Panc1 (cell line): ENCODE data around the gene ROPN1L. TPM values are rescaled to one million over a fixed set of nuclear protein-coding genes. Genes with fewer than 3 reads are reported as not detected.

Experiments
- ATAC-seq: fragments of 200-7000 bp; cut with Tn5 transposase; 2 replicates; pipeline ENCODE4 v1.9.1; 2020; ENCODE audit warnings: mild to moderate bottlenecking, moderate library complexity
- BruUV-seq: library from RNA; stranded (reverse); fragments of 400-500 nt; replicated peaks from 2 replicates; lab custom pipeline; 2021; lab: Mats Ljungman, UMichigan
- CTCF ChIA-PET: fragments of 300-600 bp; sonication (Branson Sonifier 250); formaldehyde crosslinking; loops from one replicate; lab custom pipeline; 2022; ENCODE audit warnings: antibody characterized with exemption; lab: Charles Lee
- POLR2A ChIA-PET: fragments of 300-600 bp; sonication (Branson Sonifier 250); formaldehyde crosslinking; loops from one replicate; lab custom pipeline; 2022; ENCODE audit warnings: antibody characterized with exemption; lab: Charles Lee
- DNase-seq: peaks from one replicate; pipeline ENCODE4 v3.0.0-alpha.2; 2010; ENCODE audit warnings: low read depth, low spot score
- H3K27ac ChIP-seq: 2 replicates; pipeline ENCODE4 v1.5.1; 2011; ENCODE audit warnings: mild to moderate bottlenecking, low read length, inconsistent platforms
- H3K27me3 ChIP-seq: fragments of 200-500 bp; sonication (Bioruptor generic); 2 replicates; pipeline ENCODE4 v1.6.0; 2014; ENCODE audit warnings: low read length, inconsistent platforms; ENCODE audit not compliant: control insufficient read depth, insufficient read depth
- H3K36me3 ChIP-seq: fragments of 200-500 bp; sonication (Bioruptor generic); 2 replicates; pipeline ENCODE4 v1.5.1; 2014; ENCODE audit warnings: inconsistent platforms, mild to moderate bottlenecking, low read length, moderate library complexity; ENCODE audit not compliant: control insufficient read depth, insufficient read depth
- H3K4me1 ChIP-seq: 2 replicates; pipeline ENCODE4 v1.5.1; 2011; ENCODE audit warnings: inconsistent platforms, mild to moderate bottlenecking, low read length, moderate library complexity; ENCODE audit not compliant: control insufficient read depth, insufficient read depth
- H3K4me3 ChIP-seq, 2 experiments: 2 replicates each; pipeline ENCODE4 v1.5.1; 2011 to 2012; ENCODE audit warnings: low read depth in 2 of 2, low read length in 2 of 2, mild to moderate bottlenecking in 2 of 2, inconsistent platforms in 1 of 2, moderate library complexity in 1 of 2
- H3K9me3 ChIP-seq: fragments of 200-500 bp; sonication (Bioruptor generic); 2 replicates; pipeline ENCODE4 v1.5.1; 2014; ENCODE audit warnings: low read depth, mild to moderate bottlenecking, inconsistent platforms, low read length, moderate library complexity; ENCODE audit not compliant: control insufficient read depth, insufficient read depth
- POLR2AphosphoS5 ChIP-seq: IDR thresholded peaks from 2 replicates; pipeline ENCODE4 v1.6.1; 2012; ENCODE audit warnings: mild to moderate bottlenecking, low read depth, low read length, moderate library complexity
- REST ChIP-seq, 2 experiments: IDR thresholded peaks; 2 replicates each; pipeline ENCODE4 v1.6.1; 2011 to 2012; ENCODE audit warnings: low read depth in 2 of 2, control low read depth in 1 of 2, low read length in 1 of 2, mild to moderate bottlenecking in 1 of 2, moderate library complexity in 1 of 2; ENCODE audit not compliant: insufficient read depth in 1 of 2
- SIN3A ChIP-seq: IDR thresholded peaks from 2 replicates; pipeline ENCODE4 v1.6.1; 2012; ENCODE audit warnings: low read depth, mild to moderate bottlenecking, low read length, moderate library complexity, borderline replicate concordance; ENCODE audit not compliant: insufficient read depth
- TCF7L2 ChIP-seq: IDR thresholded peaks from 2 replicates; pipeline ENCODE4 v1.6.1; 2011; ENCODE audit warnings: mild to moderate bottlenecking, low read depth, low read length, inconsistent platforms
- in situ Hi-C: cut with HindIII; loops from 2 replicates; pipeline ENCODE4 v1.10.0; 2016; ENCODE audit warnings: low sequenced_read_pairs, low pct_unique_long_range_greater_than_20kb
- intact Hi-C: fragments of 100-400 bp; cut with micrococcal nuclease; formaldehyde crosslinking; loops from one replicate; pipeline ENCODE4 v1.10.0; 2022; ENCODE audit not compliant: unreplicated experiment
- total RNA-seq: library from RNA; stranded (reverse); gene quantifications from one replicate; pipeline ENCODE4 v1.2.1, GENCODE V29; 2021; ENCODE audit not compliant: unreplicated experiment
- TF ChIP-seq, protein P1 (sequence below): fragments of 450-650 bp; IDR thresholded peaks from 2 replicates; pipeline ENCODE4 v1.5.1; 2017; ENCODE audit warnings: mild to moderate bottlenecking

The ROPN1L gene
- total RNA-seq, 1 experiment from 2014 or later: 3.0 TPM

DNA sequence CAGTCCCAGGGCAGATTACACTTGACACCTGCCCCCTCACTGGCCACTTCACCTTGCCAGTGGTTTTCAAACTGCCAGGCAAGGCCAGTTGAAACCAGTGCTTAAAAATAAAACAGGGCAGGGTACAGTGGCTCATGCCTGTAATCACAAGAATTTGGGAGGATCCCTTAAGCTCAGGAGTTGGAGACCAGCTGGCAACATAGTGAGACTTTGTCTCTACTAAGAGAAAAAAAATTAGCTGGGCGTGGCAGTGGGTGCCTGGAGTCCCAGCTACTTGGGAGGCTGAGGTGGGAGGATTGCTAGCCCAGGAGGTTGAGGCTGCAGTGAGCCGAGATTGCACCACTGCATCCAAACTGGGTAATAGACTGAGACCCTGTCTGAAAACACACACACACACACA is 58.1 kb downstream of the ROPN1L start:
- H3K27ac ChIP-seq: no peak overlapping the region
- no peak for DNase-seq

GRCh38 chr5:10500669-10501068 is 59.0 kb downstream of the ROPN1L start:
- no peaks in the 10 kb centered on the region for H3K27me3 ChIP-seq
- no peak overlapping the region for H3K4me3 ChIP-seq
- no peak for TF ChIP-seq REST (IDR thresholded peaks at IDR 0.05; ENCODE audit: insufficient read depth in 1 of 2, low read depth in 2 of 2, low read length in 1 of 2)
- ChIA-PET CTCF (no interaction called here), POLR2A (no interaction called here)
- peaks cover 11% of the 10 kb centered on the region; the same call in 1 of the 2 replicates for H3K4me1 ChIP-seq
- BruUV-seq: no TSS peak
- intact Hi-C loops: no loop called here
- no peak for ATAC-seq
- in situ Hi-C loops: no loop called here
- no peak for DNase-seq
- no peaks in the 10 kb centered on the region for H3K36me3 ChIP-seq
- H3K27ac ChIP-seq: no peak overlapping the region
- H3K9me3 ChIP-seq: no peaks in the 10 kb centered on the region

More for the DNA sequence above, 58.1 kb downstream of the ROPN1L start:
- peaks cover 11% of the 10 kb centered on the region; the same call in 1 of the 2 replicates for H3K4me1 ChIP-seq
- ATAC-seq: no peak
- POLR2A ChIA-PET: interaction anchor here (0.7 kb wide), 1 partner anchor 22 kb away, joined by 12 read pairs; no protein-coding TSS in a partner anchor
- in situ Hi-C loops: no loop called here
- CTCF ChIA-PET: no interaction called here
- no peaks in the 10 kb centered on the region for H3K9me3 ChIP-seq
- H3K4me3 ChIP-seq: no peak overlapping the region
- TF ChIP-seq SIN3A (no peak), TCF7L2 (no peak), POLR2AphosphoS5 (no peak), REST (IDR thresholded peaks at IDR 0.05; ENCODE audit: insufficient read depth in 1 of 2, low read depth in 2 of 2, low read length in 1 of 2) (no peak)
- TF ChIP-seq, protein P1, sequence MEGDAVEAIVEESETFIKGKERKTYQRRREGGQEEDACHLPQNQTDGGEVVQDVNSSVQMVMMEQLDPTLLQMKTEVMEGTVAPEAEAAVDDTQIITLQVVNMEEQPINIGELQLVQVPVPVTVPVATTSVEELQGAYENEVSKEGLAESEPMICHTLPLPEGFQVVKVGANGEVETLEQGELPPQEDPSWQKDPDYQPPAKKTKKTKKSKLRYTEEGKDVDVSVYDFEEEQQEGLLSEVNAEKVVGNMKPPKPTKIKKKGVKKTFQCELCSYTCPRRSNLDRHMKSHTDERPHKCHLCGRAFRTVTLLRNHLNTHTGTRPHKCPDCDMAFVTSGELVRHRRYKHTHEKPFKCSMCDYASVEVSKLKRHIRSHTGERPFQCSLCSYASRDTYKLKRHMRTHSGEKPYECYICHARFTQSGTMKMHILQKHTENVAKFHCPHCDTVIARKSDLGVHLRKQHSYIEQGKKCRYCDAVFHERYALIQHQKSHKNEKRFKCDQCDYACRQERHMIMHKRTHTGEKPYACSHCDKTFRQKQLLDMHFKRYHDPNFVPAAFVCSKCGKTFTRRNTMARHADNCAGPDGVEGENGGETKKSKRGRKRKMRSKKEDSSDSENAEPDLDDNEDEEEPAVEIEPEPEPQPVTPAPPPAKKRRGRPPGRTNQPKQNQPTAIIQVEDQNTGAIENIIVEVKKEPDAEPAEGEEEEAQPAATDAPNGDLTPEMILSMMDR: no peak
- H3K27me3 ChIP-seq: no peaks in the 10 kb centered on the region
- BruUV-seq: no TSS peak
- intact Hi-C loops: no loop called here
- H3K36me3 ChIP-seq: no peaks in the 10 kb centered on the region
